Endothelial cell of umbilical vein (primary cell): Measurements from ENCODE around the gene MAP4K1. TPM values are rescaled to one million over a fixed set of nuclear protein-coding genes. Genes with fewer than 3 reads are reported as not detected.

Experiments
- BruUV-seq: library from RNA; stranded (reverse); fragments of 400-500 nt; replicated peaks from 2 replicates; lab custom pipeline; 2021; lab: Mats Ljungman, UMichigan
- CTCF ChIA-PET: fragments of 300-600, 350-600 bp; sonication (Branson Sonifier 250); formaldehyde crosslinking; loops from one replicate; lab custom pipeline; 2021; ENCODE audit warnings: antibody characterized with exemption, inconsistent platforms; lab: Charles Lee
- POLR2A ChIA-PET: fragments of 300-600, 350-600 bp; sonication (Branson Sonifier 250); formaldehyde crosslinking; loops from one replicate; lab custom pipeline; 2021; ENCODE audit warnings: antibody characterized with exemption, inconsistent platforms; lab: Charles Lee
- DNase-seq: peaks from one replicate; pipeline ENCODE4 v3.0.0-alpha.2; 2011; ENCODE audit warnings: low read depth, low spot score
- FAIRE-seq: peaks from 2 replicates; lab custom pipeline; 2011; peaks lifted over from hg19 to GRCh38; lab: Jason Lieb, UNC
- H2AFZ ChIP-seq: 2 replicates; pipeline ENCODE4 v1.6.0; 2012; ENCODE audit warnings: low read depth, low read length, control low read depth, inconsistent platforms
- H3K27ac ChIP-seq: 2 replicates; pipeline ENCODE4 v1.5.1; 2011; ENCODE audit warnings: low read depth, mild to moderate bottlenecking, control low read depth, low read length, moderate library complexity; ENCODE audit not compliant: insufficient read depth
- H3K27me3 ChIP-seq, 2 experiments: 2 replicates each; pipeline versions ENCODE4 v1.6.0 to v1.6.1; 2011; ENCODE audit warnings: low read length in 2 of 2, mixed read lengths in 1 of 2; ENCODE audit not compliant: control insufficient read depth in 2 of 2, insufficient read depth in 2 of 2
- H3K36me3 ChIP-seq, 2 experiments: 2 replicates in 1 of 2; 3 replicates in 1 of 2; pipeline ENCODE4 v1.5.1; 2011; ENCODE audit warnings: low read length in 2 of 2, mild to moderate bottlenecking in 1 of 2, moderate library complexity in 1 of 2; ENCODE audit not compliant: control insufficient read depth in 2 of 2, insufficient read depth in 2 of 2; ENCODE audit errors: extremely low read depth in 1 of 2
- H3K4me1 ChIP-seq: 3 replicates; pipeline ENCODE4 v1.5.1; 2011; ENCODE audit warnings: mild to moderate bottlenecking, low read length; ENCODE audit not compliant: control insufficient read depth, insufficient read depth; ENCODE audit errors: extremely low read depth
- H3K4me2 ChIP-seq: 2 replicates; pipeline ENCODE4 v1.6.1; 2011; ENCODE audit warnings: low read length, control low read depth, mixed read lengths; ENCODE audit not compliant: insufficient read depth
- H3K4me3 ChIP-seq, 3 experiments: fragments of 200-600 bp in 1 of 3; sonication (generic), shearing (Covaris generic) in 1 of 3; replicated peaks in 1 of 3; 2 replicates each; pipeline ENCODE4 v1.5.1; 2011 to 2016; ENCODE audit warnings: control low read depth in 3 of 3, low read length in 3 of 3, mild to moderate bottlenecking in 2 of 3, inconsistent platforms in 1 of 3, low read depth in 1 of 3, moderate library complexity in 1 of 3; ENCODE audit not compliant: insufficient read depth in 1 of 3
- H3K79me2 ChIP-seq: 2 replicates; pipeline ENCODE4 v1.6.0; 2012; ENCODE audit warnings: low read length, inconsistent platforms; ENCODE audit not compliant: control insufficient read depth, insufficient read depth
- H3K9ac ChIP-seq: replicated peaks from 2 replicates; pipeline ENCODE3; 2011; ENCODE audit warnings: low read length, control low read depth; ENCODE audit not compliant: insufficient read depth; ENCODE audit errors: extremely low read depth
- H3K9me1 ChIP-seq: replicated peaks from 3 replicates; pipeline ENCODE4 v1.6.0; 2011; ENCODE audit warnings: mild to moderate bottlenecking, low read length; ENCODE audit not compliant: control insufficient read depth, insufficient read depth; ENCODE audit errors: extremely low read depth
- H3K9me3 ChIP-seq: replicated peaks from 2 replicates; pipeline ENCODE4 v1.5.1; 2012; ENCODE audit warnings: low read length, inconsistent platforms; ENCODE audit not compliant: control insufficient read depth, insufficient read depth
- H4K20me1 ChIP-seq: replicated peaks from 2 replicates; pipeline ENCODE3; 2011; ENCODE audit warnings: mild to moderate bottlenecking, low read length; ENCODE audit not compliant: control insufficient read depth, insufficient read depth; ENCODE audit errors: extremely low read depth
- CTCF ChIP-seq, 2 donors: IDR thresholded peaks; 1 replicate in 1 of 2; 2 replicates in 1 of 2; pipeline ENCODE4 v1.5.1; 2011; ENCODE audit warnings: low read length in 2 of 2, mild to moderate bottlenecking in 2 of 2, moderate library complexity in 2 of 2, control low read depth in 1 of 2, inconsistent platforms in 1 of 2, low read depth in 1 of 2; ENCODE audit not compliant: insufficient read depth in 1 of 2; ENCODE audit errors: extremely low read depth in 1 of 2
- EZH2 ChIP-seq: IDR thresholded peaks from 2 replicates; pipeline ENCODE4 v1.6.1; 2012; ENCODE audit warnings: borderline replicate concordance, low read depth, mild to moderate bottlenecking, moderate library complexity, low read length, inconsistent platforms; ENCODE audit not compliant: severe bottlenecking
- FOS ChIP-seq: IDR thresholded peaks from 2 replicates; pipeline ENCODE4 v1.6.1; 2011; ENCODE audit warnings: mild to moderate bottlenecking, low read length, moderate library complexity, borderline replicate concordance; ENCODE audit not compliant: insufficient read depth
- GATA2 ChIP-seq: IDR thresholded peaks from 2 replicates; pipeline ENCODE4 v1.7.0; 2011; ENCODE audit warnings: low read depth, mild to moderate bottlenecking, moderate library complexity, mixed read lengths, low read length; ENCODE audit not compliant: insufficient read length, insufficient read depth
- JUN ChIP-seq: IDR thresholded peaks from 2 replicates; pipeline ENCODE4 v1.6.1; 2011; ENCODE audit warnings: borderline replicate concordance, low read depth; ENCODE audit not compliant: insufficient read length, insufficient read depth
- MAX ChIP-seq: IDR thresholded peaks from 2 replicates; pipeline ENCODE4 v1.6.1; 2011; ENCODE audit not compliant: insufficient read depth, insufficient read length
- MYC ChIP-seq: IDR thresholded peaks from one replicate; pipeline ENCODE4 v1.6.1; 2011; ENCODE audit warnings: mild to moderate bottlenecking, low read depth, low read length
- POLR2A ChIP-seq: IDR thresholded peaks from 2 replicates; pipeline ENCODE4 v1.6.1; 2012; ENCODE audit warnings: low read depth, mild to moderate bottlenecking, control low read depth, low read length
- POLR2AphosphoS5 ChIP-seq: IDR thresholded peaks from 2 replicates; pipeline ENCODE4 v1.6.1; 2012; ENCODE audit warnings: low read depth, mild to moderate bottlenecking, control low read depth, low read length, moderate library complexity; ENCODE audit not compliant: insufficient read depth
- dilution Hi-C: fragments of 300-500 bp; cut with MboI; formaldehyde crosslinking; loops from one replicate; pipeline ENCODE4 v1.15.0; 2019; ENCODE audit warnings: low sequenced_read_pairs; ENCODE audit not compliant: extremely low pct_ligation_motif_present
- intact Hi-C: fragments of 100-400 bp; cut with micrococcal nuclease; formaldehyde crosslinking; loops from one replicate; pipeline ENCODE4 v1.10.0; 2022
- polyA plus RNA-seq, 4 experiments: library from polyadenylated mRNA; depleted of rRNA in 3 of 4; stranded (reverse) in 3 of 4; unstranded in 1 of 4; fragments of >200 nt; gene quantifications; 2 replicates each; pipeline versions ENCODE4 v1.2.1 to v1.2.3, GENCODE V29; 2011 to 2012; ENCODE audit warnings: missing spikeins in 1 of 4
- total RNA-seq: library from RNA; stranded (reverse); gene quantifications from 2 replicates; pipeline ENCODE4 v1.2.3, GENCODE V29; 2021

The MAP4K1 gene
- total and polyA plus RNA-seq, 2 donors (not counting 3 experiments of a cell fraction or from before 2014, with no cell fraction given): 0.12 to 1.6 TPM

- peaks cover 7% of the 10 kb centered on the region for H3K4me1 ChIP-seq
- CTCF ChIA-PET: interaction anchor here (0.5 to 2.6 kb wide), 17 partner anchors 10 to 390 kb away, joined by 3 to 42 read pairs (median 3); partner anchors contain the start of genes ACTN4, FAM98C, MRPS12 and SARS2
- H3K9me3 ChIP-seq: no peaks in the 10 kb centered on the region
- H3K79me2 ChIP-seq: no peaks in the 10 kb centered on the region
- no peaks in the 10 kb centered on the region for H3K36me3 ChIP-seq
- FAIRE-seq (no peak), DNase-seq (no peak)
- H3K4me2 ChIP-seq: no peak overlapping the region
- TF ChIP-seq POLR2A: no peak
- no peak for TF ChIP-seq GATA2
- no peak for TF ChIP-seq CTCF (IDR thresholded peaks at IDR 0.05; ENCODE audit: extremely low read depth in 1 of 2, insufficient read depth in 1 of 2, low read depth in 1 of 2, low read length in 2 of 2)
- no peak for TF ChIP-seq FOS
- TF ChIP-seq EZH2: no peak
- TF ChIP-seq MYC: no peak
- TF ChIP-seq POLR2AphosphoS5: no peak
- no peak for TF ChIP-seq JUN
- no peak for TF ChIP-seq MAX
- H3K27me3 ChIP-seq: peaks cover 1 to 2% of the 10 kb centered on the region in 2 experiments
- H4K20me1 ChIP-seq: no peaks in the 10 kb centered on the region
- dilution Hi-C loops: no loop called here
- H3K9me1 ChIP-seq: no peaks in the 10 kb centered on the region
- intact Hi-C loops: no loop called here
- no TSS peak for BruUV-seq
- no peak overlapping the region for H2AFZ ChIP-seq
- H3K27ac ChIP-seq: no peak overlapping the region
- no peak overlapping the region for H3K4me3 ChIP-seq
- no peak overlapping the region for H3K9ac ChIP-seq
- POLR2A ChIA-PET: no interaction called here
Measured at GRCh38 chr19:38543286-38543806, 74.4 kb downstream of the MAP4K1 start.
